Posterior vena cava (tissue), 2 donors: ENCODE measurements around the gene WDR72. TPM values are rescaled to one million over a fixed set of nuclear protein-coding genes. Genes with fewer than 3 reads are reported as not detected.
"Not testable (repeated sequence)": the region's sequence is repeated elsewhere in the genome, so short reads cannot be mapped to it uniquely, and the experiment has no call there.

Experiments
- DNase-seq: peaks from one replicate; pipeline ENCODE4 v3.0.0-alpha.2; 2020; ENCODE audit warnings: low spot score
- intact Hi-C, 2 donors: fragments of 100-400 bp; cut with DNase I; formaldehyde crosslinking; loops; one replicate each; pipeline versions ENCODE4 v1.14.1 to v1.14.2; 2022 to 2023
- total RNA-seq, 2 donors: library from RNA; stranded (reverse); fragmentation: NEBNext Ultra II Directional; extraction: Animal tissue kit (Norgen Biotek cat#: 25700); gene quantifications; one replicate each; pipeline ENCODE4 v1.2.1, GENCODE V29; 2021
- donor health status: DM: yes; HTN: yes; CAD: no.
- donor health status: DM: yes; HTN: yes; CAD: no.

WDR72 gene
- total RNA-seq, 2 donors from 2014 or later, result not detected

DNA sequence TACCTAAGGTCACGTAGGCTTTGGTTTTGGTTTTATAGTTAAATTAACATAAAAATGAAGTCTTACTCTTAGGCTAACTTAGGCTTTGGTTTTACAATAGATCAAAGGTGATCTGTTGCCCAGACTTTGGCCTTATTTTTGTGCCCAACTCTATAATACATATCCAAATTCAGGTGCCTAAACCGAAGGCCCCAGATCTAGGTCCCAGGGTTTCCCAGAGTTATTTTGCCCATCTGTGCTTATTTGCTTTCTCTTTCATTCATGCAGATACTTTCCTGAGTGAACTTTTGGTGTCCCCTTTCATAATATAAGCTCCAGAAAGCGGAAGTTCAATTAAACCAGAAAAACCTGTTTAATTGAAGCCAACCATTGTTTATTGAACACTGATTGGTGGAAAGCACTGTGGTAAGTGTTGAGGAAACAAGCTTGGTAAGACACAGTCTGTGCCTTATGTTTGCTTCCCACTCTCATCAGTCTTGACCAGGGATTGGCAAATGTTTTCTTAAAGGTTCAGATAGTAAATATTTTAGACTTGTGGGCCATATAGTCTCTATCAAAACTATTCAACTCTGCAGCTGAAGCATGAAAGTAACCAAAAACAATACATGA is 209.7 kb downstream of the WDR72 start:
- DNase-seq, result no peak
- intact Hi-C loops, result no loop called here

GRCh38 chr15:53548236-53548635 is 211.2 kb downstream of the WDR72 start:
- DNase-seq, result no peak
- intact Hi-C loops, result no loop called here

DNA sequence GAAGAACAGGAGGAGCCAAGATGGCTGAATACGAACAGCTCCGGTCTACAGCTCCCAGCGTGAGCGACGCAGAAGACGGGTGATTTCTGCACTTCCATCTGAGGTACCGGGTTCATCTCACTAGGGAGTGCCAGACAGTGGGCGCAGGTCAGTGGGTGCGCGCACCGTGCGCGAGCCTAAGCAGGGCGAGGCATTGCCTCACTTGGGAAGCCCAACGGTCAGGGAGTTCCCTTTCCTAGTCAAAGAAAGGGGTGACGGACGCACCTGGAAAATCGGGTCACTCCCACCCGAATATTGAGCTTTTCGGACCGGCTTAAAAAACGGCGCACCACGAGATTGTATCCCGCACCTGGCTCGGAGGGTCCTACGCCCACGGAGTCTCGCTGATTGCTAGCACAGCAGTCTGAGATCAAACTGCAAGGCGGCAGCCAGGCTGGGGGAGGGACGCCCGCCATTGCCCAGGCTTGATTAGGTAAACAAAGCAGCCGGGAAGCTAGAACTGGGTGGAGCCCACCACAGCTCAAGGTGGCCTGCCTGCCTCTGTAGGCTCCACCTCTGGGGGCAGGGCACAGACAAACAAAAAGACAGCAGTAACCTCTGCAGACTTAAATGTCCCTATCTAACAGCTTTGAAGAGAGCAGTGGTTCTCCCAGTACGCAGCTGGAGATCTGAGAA is 218.7 kb downstream of the WDR72 start:
- DNase-seq, intact Hi-C loops: not testable (repeated sequence)

DNA sequence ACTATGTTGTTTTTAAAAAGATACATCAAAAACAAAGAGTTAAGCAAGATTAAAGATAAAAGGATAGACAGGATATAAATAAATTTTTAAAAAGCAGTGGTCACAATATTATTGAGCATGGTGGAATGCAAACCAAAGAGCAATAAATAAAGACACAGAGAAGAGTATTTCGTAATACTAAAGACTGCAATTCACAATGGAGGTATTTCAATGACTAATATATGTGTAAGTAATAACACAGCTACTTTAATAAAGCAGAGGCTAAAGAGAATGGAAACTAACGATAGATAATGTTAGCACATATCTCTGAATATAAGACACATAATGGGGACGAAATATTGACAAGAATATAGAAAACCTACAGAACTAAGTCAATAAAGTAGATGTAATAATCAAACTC is 219.6 kb downstream of the WDR72 start:
- DNase-seq, result no peak

GRCh38 chr15:53536479-53537120 is 222.9 kb downstream of the WDR72 start:
- DNase-seq, result no peak
- intact Hi-C loops, result no loop called here

More for the DNA sequence above, 219.6 kb downstream of the WDR72 start:
- intact Hi-C loops, result no loop called here

DNA sequence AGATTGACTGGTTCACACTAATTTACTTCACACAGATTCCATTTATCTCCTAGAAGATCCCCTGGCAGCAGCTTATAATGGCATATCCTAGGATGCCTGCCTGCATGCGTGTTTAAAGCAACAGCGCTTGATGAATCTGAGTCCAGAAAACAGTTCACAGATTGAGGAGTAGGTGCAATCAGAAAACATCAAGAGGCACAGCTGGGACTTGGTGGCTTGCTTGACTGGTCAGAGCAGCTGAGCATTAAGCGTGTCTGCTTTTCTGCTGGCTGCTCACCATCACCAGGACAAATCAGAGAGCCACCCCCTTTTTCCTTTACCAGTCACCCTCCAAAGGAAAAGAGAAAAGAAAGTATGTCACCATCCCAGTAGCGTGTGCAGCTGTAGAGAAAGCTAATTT is 223.6 kb downstream of the WDR72 start:
- intact Hi-C loops, result no loop called here
- DNase-seq, result no peak

DNA sequence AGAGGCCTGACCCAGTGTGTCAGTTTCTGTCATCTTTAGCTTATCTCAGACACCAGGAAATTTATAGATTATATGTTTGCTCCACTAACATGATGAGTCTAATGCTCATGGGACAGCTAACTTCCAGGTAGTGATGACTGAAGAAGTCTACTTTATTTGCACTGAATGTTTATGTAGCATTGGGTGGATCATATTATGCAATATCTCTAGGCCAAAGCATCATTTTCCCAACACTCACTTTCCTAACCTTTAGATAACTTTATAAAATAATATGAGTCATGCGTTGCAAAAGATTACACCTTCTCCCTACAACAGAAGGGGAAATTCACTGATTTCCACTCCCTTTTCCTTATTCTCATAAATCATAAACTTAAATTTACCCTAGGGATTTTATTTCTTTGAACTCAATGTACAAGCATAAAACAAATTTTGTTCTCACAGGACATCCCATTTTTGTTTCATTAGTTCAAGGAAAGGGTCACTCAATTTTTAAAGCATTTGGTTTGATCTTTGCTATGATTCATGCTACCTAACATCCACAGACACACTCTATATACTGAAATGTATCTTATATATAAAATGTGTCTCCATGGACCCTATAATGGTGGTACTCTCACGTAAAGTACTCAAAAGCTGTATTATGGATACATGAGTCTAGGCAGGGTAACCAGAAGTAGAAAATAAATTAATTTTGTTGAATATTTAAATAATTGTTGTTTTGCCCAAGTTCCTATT is 225.2 kb downstream of the WDR72 start:
- DNase-seq, result no peak
- intact Hi-C loops, result no loop called here

GRCh38 chr15:53530761-53531160 is 228.7 kb downstream of the WDR72 start:
- intact Hi-C loops, result no loop called here
- DNase-seq, result no peak

- intact Hi-C loops, result no loop called here
- DNase-seq, result no peak
Observed at GRCh38 chr15:53527996-53528395, 231.5 kb downstream of the WDR72 start.

DNA sequence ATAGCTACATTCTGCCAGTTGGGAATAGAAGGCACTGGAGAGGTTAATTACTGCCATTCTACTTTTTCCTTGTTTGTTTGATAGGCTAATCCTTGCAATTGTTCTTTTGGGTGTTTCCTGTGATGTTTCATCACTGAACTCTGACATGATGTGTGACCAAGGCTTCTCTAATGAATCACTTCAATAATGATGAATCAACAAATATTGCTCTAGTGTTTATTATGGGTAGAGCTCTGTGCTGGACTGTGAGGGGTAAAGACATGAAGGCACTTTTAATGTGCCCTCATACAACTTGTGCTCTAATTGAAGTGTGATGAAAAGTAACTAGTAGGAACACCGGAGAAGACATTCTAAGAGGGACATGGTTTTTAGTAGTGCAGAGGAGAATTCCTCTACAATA is 233.6 kb downstream of the WDR72 start:
- DNase-seq, result no peak

DNA sequence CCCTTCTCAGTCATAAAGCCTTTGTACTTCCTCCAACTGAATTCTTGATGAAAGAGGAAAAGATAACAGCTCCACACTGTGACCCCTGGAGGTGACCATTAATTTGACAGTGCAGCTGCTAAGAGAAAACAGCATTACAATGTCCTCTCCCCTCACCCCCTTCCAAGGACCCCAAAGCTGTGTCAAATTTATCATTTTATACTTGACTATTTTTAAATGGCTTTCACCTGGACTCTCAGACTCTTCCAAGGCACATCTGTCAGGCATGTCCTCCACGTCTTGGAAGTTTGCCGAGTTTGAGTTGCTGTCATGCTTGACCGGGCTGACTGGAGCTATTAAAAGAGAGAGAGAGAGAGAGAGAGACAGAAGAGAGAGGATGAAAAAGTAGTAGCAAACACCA is 236.5 kb downstream of the WDR72 start:
- no peak for DNase-seq
- intact Hi-C loops, result no loop called here

More for the DNA sequence above, 233.6 kb downstream of the WDR72 start:
- intact Hi-C loops, result no loop called here

- DNase-seq, result no peak
- intact Hi-C loops, result no loop called here
Observed at GRCh38 chr15:53520996-53521395, 238.5 kb downstream of the WDR72 start.

GRCh38 chr15:53513431-53513830 is 246.0 kb downstream of the WDR72 start:
- DNase-seq, result no peak
- intact Hi-C loops, result no loop called here

GRCh38 chr15:53512029-53512428 is 247.4 kb downstream of the WDR72 start:
- no peak for DNase-seq
- intact Hi-C loops, result no loop called here

DNA sequence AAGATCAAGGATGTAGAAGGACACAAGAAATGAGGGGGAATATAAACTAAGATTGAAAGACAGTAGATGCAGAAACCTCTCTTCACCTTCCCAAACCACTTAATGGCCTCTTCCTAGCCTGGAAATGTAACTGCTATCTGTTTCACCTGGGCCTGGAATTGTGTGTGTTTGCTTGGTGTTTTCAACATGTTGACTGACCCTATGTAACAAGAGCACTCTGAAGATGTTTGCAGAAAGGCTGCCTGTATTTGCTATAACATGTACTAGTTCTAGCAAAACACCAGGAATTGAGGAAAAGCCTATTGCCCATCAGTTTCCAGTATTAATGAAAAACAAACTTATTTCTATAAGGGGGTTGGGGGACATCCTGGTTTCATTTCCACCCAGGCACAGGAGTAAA is 248.3 kb downstream of the WDR72 start:
- intact Hi-C loops, result no loop called here

GRCh38 chr15:53506370-53506769 is 253.1 kb downstream of the WDR72 start:
- intact Hi-C loops, result no loop called here
- no peak for DNase-seq

More for the DNA sequence above, 248.3 kb downstream of the WDR72 start:
- no peak for DNase-seq

GRCh38 chr15:53498996-53499395 is 260.5 kb downstream of the WDR72 start:
- intact Hi-C loops, result no loop called here

DNA sequence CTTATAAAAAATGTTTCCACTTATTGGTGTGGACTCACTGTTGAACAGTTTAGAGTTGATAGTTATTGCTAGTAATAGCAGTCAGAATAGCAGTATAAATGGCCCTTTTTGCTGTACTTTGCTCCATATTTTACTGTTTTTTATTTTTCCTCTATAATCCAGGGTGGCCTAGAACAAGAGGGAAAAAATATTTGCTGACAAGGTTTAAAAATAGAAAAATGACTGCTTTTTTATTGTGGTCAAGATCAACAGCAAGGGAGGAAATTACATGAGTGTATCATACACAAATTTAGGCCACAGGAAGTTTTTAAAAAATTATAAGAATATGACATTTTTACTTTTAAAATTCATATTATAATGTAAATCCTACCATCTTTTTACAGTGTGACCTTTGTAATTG is 269.1 kb downstream of the WDR72 start:
- intact Hi-C loops, result no loop called here
- DNase-seq, result no peak

More at GRCh38 chr15:53498996-53499395, 260.5 kb downstream of the WDR72 start:
- DNase-seq, result no peak

DNA sequence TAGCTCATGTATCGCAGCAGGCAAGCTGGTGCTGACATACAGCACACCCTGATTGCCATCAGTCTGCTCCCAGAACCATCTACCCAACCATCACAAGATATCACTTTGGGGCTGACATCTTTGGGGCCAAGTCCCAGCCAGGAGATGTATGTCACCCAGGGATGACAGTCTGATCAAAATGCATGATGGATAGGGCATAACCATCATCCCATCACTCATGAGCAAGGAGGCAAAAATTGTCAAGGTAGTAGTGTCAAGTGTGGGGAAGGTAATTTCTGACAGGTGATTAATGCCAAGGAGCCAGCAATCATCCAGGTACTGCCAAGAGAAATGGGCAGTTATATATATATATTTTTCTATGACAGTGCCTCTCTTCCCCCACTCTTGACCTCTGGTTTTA is 277.4 kb downstream of the WDR72 start:
- no peak for DNase-seq
- intact Hi-C loops, result no loop called here
